Peyer's patch (tissue), 4 donors: ENCODE results near the gene PML.

ENCODE experiments used
- POLR2A ChIP-seq, 2 donors: fragments of 450-650 bp; IDR thresholded peaks; one replicate each; pipeline ENCODE4 v1.5.1; 2017; ENCODE audit warnings: antibody characterized with exemption in 2 of 2, mild to moderate bottlenecking in 2 of 2, moderate library complexity in 2 of 2
- TF ChIP-seq, protein P1 (sequence below), 6 experiments: fragments of 450-650 bp in 4 of 6; fragments of 200-600 bp in 2 of 6; sonication (generic) in 1 of 6; IDR thresholded peaks; one replicate each; pipeline ENCODE4 v1.5.1; 2017 to 2019; ENCODE audit warnings: antibody characterized with exemption in 6 of 6, mild to moderate bottlenecking in 3 of 6, moderate library complexity in 1 of 6

DNA sequence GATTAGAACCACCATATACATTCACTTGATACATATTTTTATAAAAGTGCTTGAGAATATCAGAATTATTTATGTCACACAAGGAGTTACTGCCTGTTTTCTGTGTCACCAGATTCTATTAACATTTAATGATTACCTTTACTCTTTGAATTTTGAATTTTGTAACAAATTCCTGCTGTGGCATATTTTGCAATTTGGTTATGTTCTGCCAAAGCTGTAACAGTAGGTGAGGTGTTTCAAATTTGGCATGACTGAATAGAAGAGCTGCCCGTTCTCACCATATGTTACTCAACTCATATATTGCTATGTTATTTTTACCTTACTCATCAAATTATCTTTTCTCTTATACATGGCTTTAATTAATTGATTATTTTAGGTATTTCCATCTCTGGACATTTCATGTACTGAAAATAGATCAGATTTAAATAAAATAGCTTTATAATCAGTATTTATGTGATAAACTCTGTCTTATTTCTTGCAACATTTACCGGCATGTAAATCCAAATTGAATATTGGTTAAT is 18.9 kb downstream of the PML start:
- TF ChIP-seq, protein P1, sequence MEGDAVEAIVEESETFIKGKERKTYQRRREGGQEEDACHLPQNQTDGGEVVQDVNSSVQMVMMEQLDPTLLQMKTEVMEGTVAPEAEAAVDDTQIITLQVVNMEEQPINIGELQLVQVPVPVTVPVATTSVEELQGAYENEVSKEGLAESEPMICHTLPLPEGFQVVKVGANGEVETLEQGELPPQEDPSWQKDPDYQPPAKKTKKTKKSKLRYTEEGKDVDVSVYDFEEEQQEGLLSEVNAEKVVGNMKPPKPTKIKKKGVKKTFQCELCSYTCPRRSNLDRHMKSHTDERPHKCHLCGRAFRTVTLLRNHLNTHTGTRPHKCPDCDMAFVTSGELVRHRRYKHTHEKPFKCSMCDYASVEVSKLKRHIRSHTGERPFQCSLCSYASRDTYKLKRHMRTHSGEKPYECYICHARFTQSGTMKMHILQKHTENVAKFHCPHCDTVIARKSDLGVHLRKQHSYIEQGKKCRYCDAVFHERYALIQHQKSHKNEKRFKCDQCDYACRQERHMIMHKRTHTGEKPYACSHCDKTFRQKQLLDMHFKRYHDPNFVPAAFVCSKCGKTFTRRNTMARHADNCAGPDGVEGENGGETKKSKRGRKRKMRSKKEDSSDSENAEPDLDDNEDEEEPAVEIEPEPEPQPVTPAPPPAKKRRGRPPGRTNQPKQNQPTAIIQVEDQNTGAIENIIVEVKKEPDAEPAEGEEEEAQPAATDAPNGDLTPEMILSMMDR (IDR thresholded peaks at IDR 0.05), result no peak
- no peak for TF ChIP-seq POLR2A (IDR thresholded peaks at IDR 0.05)
